IPS DF 6.9 (cell line): ENCODE data around the gene SMYD3.

Experiments
- DNase-seq: peaks from one replicate; pipeline ENCODE4 v3.0.0-alpha.2; 2013; ENCODE audit warnings: low read depth, low spot score
- H3K27ac ChIP-seq: one replicate; pipeline ENCODE4 v1.5.1; 2013; ENCODE audit warnings: low read length, control low read depth
- H3K27me3 ChIP-seq: 2 replicates; pipeline ENCODE4 v1.6.1; 2013; ENCODE audit warnings: mild to moderate bottlenecking, low read length; ENCODE audit not compliant: control insufficient read depth, insufficient read depth
- H3K36me3 ChIP-seq: 2 replicates; pipeline ENCODE4 v1.6.1; 2013; ENCODE audit warnings: low read length; ENCODE audit not compliant: control insufficient read depth, insufficient read depth
- H3K4me1 ChIP-seq: 2 replicates; pipeline ENCODE4 v1.6.1; 2013; ENCODE audit warnings: low read length; ENCODE audit not compliant: control insufficient read depth, insufficient read depth
- H3K4me3 ChIP-seq: 2 replicates; pipeline ENCODE4 v1.5.1; 2013; ENCODE audit warnings: mild to moderate bottlenecking, low read length
- H3K9me3 ChIP-seq: 2 replicates; pipeline ENCODE4 v1.6.1; 2013; ENCODE audit warnings: low read length, inconsistent platforms; ENCODE audit not compliant: control insufficient read depth, insufficient read depth
- WGBS: extraction: QIAGEN DNeasy Blood & Tissue Kit; methylation state at CpG from one replicate; pipeline ENCODE4 v1.1.7; 2013; ENCODE audit warnings: mixed read lengths, missing lambda C conversion rate; ENCODE audit not compliant: insufficient read length, insufficient coverage; 5-methylcytosine and 5-hydroxymethylcytosine counted together

The SMYD3 gene

GRCh38 chr1:246444617-246445016 is 62.5 kb downstream of the SMYD3 start:
- WGBS: no CpG with 5 or more reads among the region's 3 CpGs
- Histone ChIP-seq H3K4me3 (no peak overlapping the region), H3K27ac (no peak overlapping the region), H3K4me1 (no peaks in the 10 kb centered on the region), H3K36me3 (no peaks in the 10 kb centered on the region), H3K9me3 (no peaks in the 10 kb centered on the region), H3K27me3 (no peaks in the 10 kb centered on the region)
- no peak for DNase-seq

DNA sequence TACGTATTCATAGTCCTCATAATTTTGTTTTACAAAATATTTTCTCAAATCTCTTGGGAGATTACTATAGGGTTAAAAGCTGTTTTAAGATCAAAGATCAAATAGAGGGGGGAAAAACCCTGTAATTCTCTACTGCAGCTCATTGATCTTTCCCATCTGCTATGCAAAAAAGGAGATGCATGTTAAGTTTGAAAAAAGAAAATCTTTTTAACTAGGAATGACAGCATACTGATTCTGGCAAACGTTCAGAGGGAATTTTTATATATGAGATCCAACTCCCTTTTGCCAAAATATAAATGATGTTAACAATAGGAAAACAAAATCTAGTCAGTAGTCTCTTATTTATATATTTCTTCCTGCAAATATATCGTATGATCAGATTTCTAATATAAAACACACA is 69.1 kb downstream of the SMYD3 start:
- peaks cover 3% of the 10 kb centered on the region; the same call in 1 of the 2 replicates for H3K4me1 ChIP-seq
- no peaks in the 10 kb centered on the region for H3K9me3 ChIP-seq
- no peak overlapping the region for H3K4me3 ChIP-seq
- WGBS: no CpG with 5 or more reads among the region's 3 CpGs
- H3K36me3 ChIP-seq: no peaks in the 10 kb centered on the region
- H3K27me3 ChIP-seq: no peaks in the 10 kb centered on the region
- DNase-seq: no peak
- no peak overlapping the region for H3K27ac ChIP-seq

- Histone ChIP-seq H3K27me3 (no peaks in the 10 kb centered on the region), H3K36me3 (no peaks in the 10 kb centered on the region), H3K9me3 (no peaks in the 10 kb centered on the region), H3K27ac (no peak overlapping the region), H3K4me3 (no peak overlapping the region), H3K4me1 (peaks cover 3% of the 10 kb centered on the region; the same call in 1 of the 2 replicates)
- WGBS: no CpG with 5 or more reads among the region's 6 CpGs
- DNase-seq: no peak
These were observed 71.5 kb downstream of the SMYD3 start for GRCh38 chr1:246435421-246436041.

GRCh38 chr1:246434335-246434734 is 72.7 kb downstream of the SMYD3 start:
- Histone ChIP-seq H3K27me3 (no peaks in the 10 kb centered on the region), H3K27ac (no peak overlapping the region), H3K4me1 (peaks cover 3% of the 10 kb centered on the region; the same call in 1 of the 2 replicates), H3K36me3 (no peaks in the 10 kb centered on the region), H3K4me3 (no peak overlapping the region), H3K9me3 (no peaks in the 10 kb centered on the region)
- no peak for DNase-seq
- no CpG with 5 or more reads among the region's 5 CpGs for WGBS

- no peak overlapping the region for H3K27ac ChIP-seq
- WGBS: no CpG with 5 or more reads among the region's 9 CpGs
- no peak overlapping the region for H3K4me3 ChIP-seq
- H3K27me3 ChIP-seq: no peaks in the 10 kb centered on the region
- H3K36me3 ChIP-seq: no peaks in the 10 kb centered on the region
- DNase-seq: no peak
- no peaks in the 10 kb centered on the region; the same call in 1 of the 2 replicates for H3K4me1 ChIP-seq
- no peaks in the 10 kb centered on the region for H3K9me3 ChIP-seq
These were observed 78.4 kb downstream of the SMYD3 start for GRCh38 chr1:246428542-246429308.

DNA sequence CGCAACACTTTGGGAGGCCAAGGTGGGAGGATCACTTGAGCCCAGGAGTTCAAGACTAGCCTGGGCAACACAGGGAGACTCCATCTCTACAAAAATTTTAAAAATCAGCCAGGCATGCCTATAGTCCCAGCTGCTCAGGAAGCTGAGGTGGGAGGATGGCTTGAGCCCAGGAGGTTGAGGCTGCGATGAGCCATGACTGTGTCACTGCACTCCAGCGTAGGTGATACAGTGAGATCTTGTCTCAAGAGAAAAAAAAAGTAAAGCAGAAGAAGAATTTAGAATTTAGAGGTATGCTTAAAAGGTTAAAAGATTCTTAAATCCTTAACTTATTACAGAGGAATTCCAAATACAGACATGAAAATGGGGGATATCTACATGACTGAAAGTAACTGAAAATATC is 79.5 kb downstream of the SMYD3 start:
- no peak overlapping the region for H3K27ac ChIP-seq
- no CpG with 5 or more reads among the region's 3 CpGs for WGBS

DNA sequence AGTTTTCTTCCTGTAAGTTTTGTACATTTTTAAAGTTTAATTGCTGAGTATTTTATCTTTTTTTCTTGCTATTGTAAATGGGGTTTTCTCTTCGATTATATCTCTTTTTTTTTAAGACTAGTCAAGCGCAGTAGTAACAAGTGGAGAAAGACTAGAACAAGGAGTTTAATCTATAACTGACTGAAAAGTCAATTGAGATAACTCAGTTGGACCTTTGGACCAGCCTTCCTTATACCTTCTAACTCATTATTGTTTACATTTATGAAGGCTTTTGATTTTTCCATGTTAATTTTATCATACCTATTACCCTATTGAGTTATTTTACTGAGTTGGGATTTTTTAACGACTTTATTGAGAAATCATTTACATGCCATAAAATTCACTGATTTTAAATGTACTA is 81.2 kb downstream of the SMYD3 start:
- H3K9me3 ChIP-seq: no peaks in the 10 kb centered on the region
- no peak overlapping the region for H3K4me3 ChIP-seq
- no peaks in the 10 kb centered on the region for H3K27me3 ChIP-seq
- no peak for DNase-seq
- no CpG with 5 or more reads among the region's 3 CpGs for WGBS
- no peaks in the 10 kb centered on the region for H3K36me3 ChIP-seq
- no peaks in the 10 kb centered on the region; the same call in 1 of the 2 replicates for H3K4me1 ChIP-seq
- H3K27ac ChIP-seq: no peak overlapping the region

More for the DNA sequence above, 79.5 kb downstream of the SMYD3 start:
- no peaks in the 10 kb centered on the region for H3K27me3 ChIP-seq
- H3K9me3 ChIP-seq: no peaks in the 10 kb centered on the region
- DNase-seq: no peak
- no peak overlapping the region for H3K4me3 ChIP-seq
- H3K36me3 ChIP-seq: no peaks in the 10 kb centered on the region
- no peaks in the 10 kb centered on the region; the same call in 1 of the 2 replicates for H3K4me1 ChIP-seq

DNA sequence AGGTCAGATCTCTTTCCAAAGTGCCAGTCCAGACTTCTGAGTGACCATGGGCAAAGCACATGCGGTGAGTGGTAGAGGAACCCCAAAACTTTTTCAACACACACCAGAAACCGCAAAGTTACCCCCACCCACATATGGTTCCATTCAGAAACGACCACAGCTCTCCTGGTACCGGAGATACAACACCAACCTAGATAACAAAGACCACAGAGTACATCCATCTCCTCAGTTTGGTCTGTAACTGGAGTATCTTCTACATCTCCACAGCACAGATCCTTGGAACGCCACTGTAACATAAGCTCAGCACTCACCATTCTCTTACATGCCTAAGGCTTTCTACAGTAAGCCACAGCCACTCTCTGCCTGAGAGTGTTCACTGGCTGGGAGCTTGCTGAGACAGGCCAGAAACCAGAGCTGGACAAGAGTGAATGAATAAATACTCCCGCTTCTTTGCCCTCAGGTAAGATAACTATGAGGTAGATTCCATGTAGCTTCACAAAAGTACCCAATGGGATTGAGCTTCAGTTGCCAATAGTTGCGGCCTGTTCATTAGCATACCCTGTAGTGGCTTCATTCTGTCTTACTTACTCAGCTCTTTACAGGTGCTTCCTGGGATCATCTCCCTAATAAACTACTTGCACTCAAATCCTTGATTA is 81.8 kb downstream of the SMYD3 start:
- DNase-seq: no peak
- WGBS: no CpG with 5 or more reads among the region's 7 CpGs
- H3K9me3 ChIP-seq: no peaks in the 10 kb centered on the region
- no peaks in the 10 kb centered on the region; the same call in 1 of the 2 replicates for H3K4me1 ChIP-seq
- H3K36me3 ChIP-seq: no peaks in the 10 kb centered on the region
- H3K4me3 ChIP-seq: no peak overlapping the region
- H3K27ac ChIP-seq: no peak overlapping the region
- H3K27me3 ChIP-seq: no peaks in the 10 kb centered on the region

- no peak for DNase-seq
- WGBS: no CpG with 5 or more reads among the region's 3 CpGs
- H3K27ac ChIP-seq: no peak overlapping the region
These were observed 86.8 kb downstream of the SMYD3 start for GRCh38 chr1:246420300-246420699.

DNA sequence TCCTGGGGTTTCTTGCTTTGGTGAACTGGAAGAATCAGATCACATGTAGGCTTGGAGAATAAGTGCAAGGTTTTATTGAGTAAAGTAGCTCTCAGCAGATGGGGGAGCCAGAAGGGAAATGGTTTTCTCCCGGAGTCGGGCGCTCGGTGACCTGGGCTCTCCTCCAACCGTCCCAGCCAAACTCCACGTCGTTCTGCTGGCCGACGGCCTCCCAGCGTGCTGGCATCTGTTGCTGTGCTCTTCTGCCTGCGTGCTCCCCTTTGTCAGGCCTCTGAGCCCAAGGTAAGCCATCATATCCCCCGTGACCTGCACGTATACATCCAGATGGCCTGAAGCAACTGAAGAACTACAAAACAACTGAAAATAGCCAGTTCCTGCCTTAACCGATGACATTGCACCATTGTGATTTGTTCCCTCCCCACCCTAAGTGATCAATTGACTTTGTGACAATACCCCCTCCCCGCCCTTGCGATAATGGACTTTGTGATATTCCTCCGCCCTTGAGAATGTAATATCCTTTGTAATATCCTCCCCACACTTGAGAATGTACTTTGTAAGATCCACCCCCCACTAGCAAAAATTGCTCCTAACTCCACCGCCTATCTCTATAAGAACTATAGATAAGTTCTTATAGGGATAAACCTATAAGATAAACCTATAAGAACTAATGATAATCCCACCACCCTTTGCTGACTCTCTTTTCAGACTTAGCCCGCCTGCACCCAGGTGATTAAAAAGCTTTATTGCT is 88.3 kb downstream of the SMYD3 start:
- no peaks in the 10 kb centered on the region for H3K4me1 ChIP-seq
- no peaks in the 10 kb centered on the region for H3K27me3 ChIP-seq
- WGBS: no CpG with 5 or more reads among the region's 19 CpGs
- no peak overlapping the region for H3K27ac ChIP-seq
- no peak for DNase-seq
- H3K9me3 ChIP-seq: no peaks in the 10 kb centered on the region
- H3K4me3 ChIP-seq: no peak overlapping the region
- no peaks in the 10 kb centered on the region for H3K36me3 ChIP-seq

More at GRCh38 chr1:246420300-246420699, 86.8 kb downstream of the SMYD3 start:
- Histone ChIP-seq H3K36me3 (no peaks in the 10 kb centered on the region), H3K4me3 (no peak overlapping the region), H3K27me3 (no peaks in the 10 kb centered on the region), H3K4me1 (no peaks in the 10 kb centered on the region; the same call in 1 of the 2 replicates), H3K9me3 (no peaks in the 10 kb centered on the region)
